Measurements from ENCODE around the gene CACNB1.

The CACNB1 gene

GRCh38 chr17:39196808-39197291 is 619 bp downstream of the CACNB1 start:
- Histone ChIP-seq H3K4me2 (ENCODE audit: low read length) (peak overlapping the region; percentile 94), H3K4me1 (ENCODE audit: control insufficient read depth in 1 of 2, insufficient read depth in 2 of 2, low read length in 2 of 2) (peaks cover 12 to 21% of the 10 kb centered on the region in 2 experiments), H4K8ac (ENCODE audit: low read depth, low read length) (peak overlapping the region; percentile 57), H3K79me2 (ENCODE audit: control insufficient read depth, insufficient read depth, low read length, poor library complexity) (peaks cover 9% of the 10 kb centered on the region), H3K79me1 (ENCODE audit: low read length) (peaks cover 7% of the 10 kb centered on the region), H3K18ac (ENCODE audit: low read length) (no peak overlapping the region), H3K27ac (ENCODE audit: low read depth, low read length) (no peak overlapping the region), H2BK120ac (ENCODE audit: insufficient read depth, low read length, poor library complexity) (no peak overlapping the region), H3K9me3 (ENCODE audit: insufficient read depth, low read depth, low read length) (peaks cover 1% of the 10 kb centered on the region), H3K27me3 (ENCODE audit: insufficient read depth, low read length) (no peaks in the 10 kb centered on the region), H3K23ac (ENCODE audit: low read length) (no peak overlapping the region), H2BK12ac (ENCODE audit: low read length) (no peak overlapping the region), H3K36me3 (ENCODE audit: control insufficient read depth in 1 of 2, insufficient read depth in 2 of 2, low read length in 2 of 2) (peaks cover 6 to 8% of the 10 kb centered on the region in 2 experiments), H3K4me3 (ENCODE audit: low read depth, low read length) (peak overlapping the region; percentile 72), H2BK5ac (ENCODE audit: low read depth, low read length, poor library complexity) (no peak overlapping the region), H3K14ac (ENCODE audit: low read length) (peak overlapping the region; percentile 61), H2AFZ (ENCODE audit: insufficient read depth, low read length, poor library complexity) (peak overlapping the region; percentile 19), H3K9ac (ENCODE audit: low read length) (no peak overlapping the region), H3K4ac (ENCODE audit: low read depth, low read length) (no peak overlapping the region), H4K12ac (ENCODE audit: low read depth, low read length) (no peak overlapping the region), H2AK5ac (ENCODE audit: low read length) (no peak overlapping the region), H4K91ac (ENCODE audit: low read depth, low read length) (peak overlapping the region; percentile 1)
- no peak for DNase-seq
- WGBS (ENCODE audit: extremely low coverage, insufficient coverage, insufficient read length): no CpG with 5 or more reads among the region's 30 CpGs

GRCh38 chr17:39196241-39196807 is 1.1 kb downstream of the CACNB1 start:
- Histone ChIP-seq H4K8ac (ENCODE audit: low read depth, low read length) (no peak overlapping the region), H3K14ac (ENCODE audit: low read length) (no peak overlapping the region), H3K4me1 (ENCODE audit: control insufficient read depth in 1 of 2, insufficient read depth in 2 of 2, low read length in 2 of 2) (peaks cover 12 to 21% of the 10 kb centered on the region in 2 experiments), H2AFZ (ENCODE audit: insufficient read depth, low read length, poor library complexity) (no peak overlapping the region), H3K23ac (ENCODE audit: low read length) (no peak overlapping the region), H2BK12ac (ENCODE audit: low read length) (no peak overlapping the region), H3K9ac (ENCODE audit: low read length) (no peak overlapping the region), H3K27ac (ENCODE audit: low read depth, low read length) (no peak overlapping the region), H2AK5ac (ENCODE audit: low read length) (no peak overlapping the region), H3K4me2 (ENCODE audit: low read length) (no peak overlapping the region), H3K4me3 (ENCODE audit: low read depth, low read length) (no peak overlapping the region), H3K9me3 (ENCODE audit: insufficient read depth, low read depth, low read length) (peaks cover 1% of the 10 kb centered on the region), H3K27me3 (ENCODE audit: insufficient read depth, low read length) (no peaks in the 10 kb centered on the region), H3K4ac (ENCODE audit: low read depth, low read length) (no peak overlapping the region), H3K79me1 (ENCODE audit: low read length) (peaks cover 7% of the 10 kb centered on the region), H3K18ac (ENCODE audit: low read length) (no peak overlapping the region), H4K91ac (ENCODE audit: low read depth, low read length) (no peak overlapping the region), H4K12ac (ENCODE audit: low read depth, low read length) (no peak overlapping the region), H3K79me2 (ENCODE audit: control insufficient read depth, insufficient read depth, low read length, poor library complexity) (peaks cover 9% of the 10 kb centered on the region), H2BK120ac (ENCODE audit: insufficient read depth, low read length, poor library complexity) (no peak overlapping the region), H3K36me3 (ENCODE audit: control insufficient read depth in 1 of 2, insufficient read depth in 2 of 2, low read length in 2 of 2) (peaks cover 3 to 7% of the 10 kb centered on the region in 2 experiments), H2BK5ac (ENCODE audit: low read depth, low read length, poor library complexity) (no peak overlapping the region)
- WGBS (ENCODE audit: extremely low coverage, insufficient coverage, insufficient read length): no CpG with 5 or more reads among the region's 8 CpGs
- no peak for DNase-seq

DNA sequence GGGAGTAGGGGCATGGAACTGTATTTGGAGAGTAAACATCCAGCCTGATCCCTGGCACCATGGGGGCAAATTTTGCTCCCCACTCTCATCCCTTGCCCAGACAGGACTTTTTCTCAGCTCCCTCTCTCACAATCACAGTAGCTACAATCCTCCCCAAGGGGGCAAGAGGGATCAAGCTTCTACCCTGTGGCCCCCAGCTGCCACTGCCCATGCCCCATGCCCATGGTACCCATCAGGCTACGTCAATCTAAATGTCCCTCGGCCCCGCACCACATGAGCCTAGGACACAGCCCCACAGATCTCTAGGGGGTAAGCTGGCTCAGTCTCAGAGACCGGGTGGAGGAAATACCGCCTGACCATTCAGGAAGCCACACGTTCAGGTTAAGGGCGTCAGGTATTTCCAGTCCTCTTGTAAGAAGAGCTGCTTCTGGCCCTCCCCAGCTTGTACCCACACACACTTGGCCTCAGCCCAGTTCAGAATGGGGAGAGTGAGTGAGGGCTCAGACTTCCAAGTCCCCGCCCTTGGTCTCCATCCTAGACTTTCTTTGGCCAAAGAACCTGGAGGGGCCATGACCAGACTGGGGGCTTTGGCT is 1.8 kb downstream of the CACNB1 start:
- Histone ChIP-seq H3K36me3 (ENCODE audit: control insufficient read depth in 1 of 2, insufficient read depth in 2 of 2, low read length in 2 of 2) (peaks cover 3 to 6% of the 10 kb centered on the region in 2 experiments), H3K79me2 (ENCODE audit: control insufficient read depth, insufficient read depth, low read length, poor library complexity) (peaks cover 7% of the 10 kb centered on the region), H3K79me1 (ENCODE audit: low read length) (peaks cover 7% of the 10 kb centered on the region), H3K27ac (ENCODE audit: low read depth, low read length) (no peak overlapping the region), H3K18ac (ENCODE audit: low read length) (no peak overlapping the region), H3K4me1 (ENCODE audit: control insufficient read depth in 1 of 2, insufficient read depth in 2 of 2, low read length in 2 of 2) (peaks cover 8 to 16% of the 10 kb centered on the region in 2 experiments), H2BK5ac (ENCODE audit: low read depth, low read length, poor library complexity) (no peak overlapping the region), H3K4me3 (ENCODE audit: low read depth, low read length) (no peak overlapping the region), H3K14ac (ENCODE audit: low read length) (no peak overlapping the region), H4K8ac (ENCODE audit: low read depth, low read length) (no peak overlapping the region), H3K9me3 (ENCODE audit: insufficient read depth, low read depth, low read length) (peaks cover 1% of the 10 kb centered on the region), H3K4ac (ENCODE audit: low read depth, low read length) (no peak overlapping the region), H2BK12ac (ENCODE audit: low read length) (no peak overlapping the region), H3K9ac (ENCODE audit: low read length) (no peak overlapping the region), H4K91ac (ENCODE audit: low read depth, low read length) (no peak overlapping the region), H2AK5ac (ENCODE audit: low read length) (no peak overlapping the region), H3K23ac (ENCODE audit: low read length) (no peak overlapping the region), H4K12ac (ENCODE audit: low read depth, low read length) (no peak overlapping the region), H2BK120ac (ENCODE audit: insufficient read depth, low read length, poor library complexity) (no peak overlapping the region), H3K27me3 (ENCODE audit: insufficient read depth, low read length) (no peaks in the 10 kb centered on the region), H3K4me2 (ENCODE audit: low read length) (no peak overlapping the region), H2AFZ (ENCODE audit: insufficient read depth, low read length, poor library complexity) (no peak overlapping the region)
- DNase-seq: no peak
- no CpG with 5 or more reads among the region's 8 CpGs for WGBS (ENCODE audit: extremely low coverage, insufficient coverage, insufficient read length)

DNA sequence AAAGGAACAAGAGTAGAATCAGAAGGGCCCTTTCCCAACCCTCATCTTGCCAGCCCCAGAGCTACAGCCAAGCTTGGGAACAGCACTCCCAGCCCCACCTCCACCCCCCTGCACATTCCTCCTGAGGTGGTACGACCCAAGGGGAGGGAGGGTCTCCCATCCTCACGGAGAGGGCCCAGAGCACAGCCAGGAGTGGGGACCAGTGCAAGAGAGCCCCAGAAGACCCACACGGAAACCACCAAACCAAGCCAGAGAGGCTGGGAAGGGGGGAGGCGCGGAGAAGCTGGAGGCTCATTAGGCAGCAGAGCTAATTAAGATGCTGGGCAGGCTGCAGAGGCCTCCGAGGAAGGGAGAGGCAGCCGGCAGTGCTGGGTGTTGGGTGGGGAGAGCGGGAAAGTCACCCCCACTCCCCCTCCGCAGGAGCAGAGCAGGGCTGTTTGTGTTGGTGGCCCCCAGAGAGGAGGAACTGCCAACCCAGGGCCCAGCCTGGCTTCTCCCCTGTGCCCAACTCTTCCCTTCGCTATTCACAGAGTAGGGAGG is 2.4 kb downstream of the CACNB1 start:
- no peak overlapping the region for H4K12ac ChIP-seq (ENCODE audit: low read depth, low read length)
- H2BK5ac ChIP-seq (ENCODE audit: low read depth, low read length, poor library complexity): no peak overlapping the region
- WGBS (ENCODE audit: extremely low coverage, insufficient coverage, insufficient read length): no CpG with 5 or more reads among the region's 10 CpGs
- no peak overlapping the region for H2BK120ac ChIP-seq (ENCODE audit: insufficient read depth, low read length, poor library complexity)
- H3K79me2 ChIP-seq (ENCODE audit: control insufficient read depth, insufficient read depth, low read length, poor library complexity): peaks cover under 1% of the 10 kb centered on the region
- no peak overlapping the region for H4K91ac ChIP-seq (ENCODE audit: low read depth, low read length)
- H3K4me1 ChIP-seq (ENCODE audit: control insufficient read depth in 1 of 2, insufficient read depth in 2 of 2, low read length in 2 of 2): peaks cover 8 to 16% of the 10 kb centered on the region in 2 experiments
- no peak overlapping the region for H2BK12ac ChIP-seq (ENCODE audit: low read length)
- peaks cover 1% of the 10 kb centered on the region for H3K9me3 ChIP-seq (ENCODE audit: insufficient read depth, low read depth, low read length)
- no peak overlapping the region for H3K4ac ChIP-seq (ENCODE audit: low read depth, low read length)
- H3K4me3 ChIP-seq (ENCODE audit: low read depth, low read length): no peak overlapping the region
- no peak overlapping the region for H3K14ac ChIP-seq (ENCODE audit: low read length)
- no peak overlapping the region for H2AK5ac ChIP-seq (ENCODE audit: low read length)
- H3K23ac ChIP-seq (ENCODE audit: low read length): no peak overlapping the region
- H3K18ac ChIP-seq (ENCODE audit: low read length): no peak overlapping the region
- no peak overlapping the region for H3K9ac ChIP-seq (ENCODE audit: low read length)
- peaks cover 3 to 6% of the 10 kb centered on the region in 2 experiments for H3K36me3 ChIP-seq (ENCODE audit: control insufficient read depth in 1 of 2, insufficient read depth in 2 of 2, low read length in 2 of 2)
- no peak overlapping the region for H3K27ac ChIP-seq (ENCODE audit: low read depth, low read length)
- H3K79me1 ChIP-seq (ENCODE audit: low read length): peaks cover 1% of the 10 kb centered on the region
- no peak overlapping the region for H2AFZ ChIP-seq (ENCODE audit: insufficient read depth, low read length, poor library complexity)
- no peak overlapping the region for H4K8ac ChIP-seq (ENCODE audit: low read depth, low read length)
- H3K4me2 ChIP-seq (ENCODE audit: low read length): no peak overlapping the region
- no peaks in the 10 kb centered on the region for H3K27me3 ChIP-seq (ENCODE audit: insufficient read depth, low read length)
- DNase-seq: no peak
